Esophagus mucosa (tissue), 1 donor: Measurements from ENCODE around the gene FANCM. TPM values are rescaled to one million over a fixed set of nuclear protein-coding genes. Genes with fewer than 3 reads are reported as not detected.
A peak's percentile ranks its signal among the peaks of the same experiment; 100 is the strongest.
"Not testable (repeated sequence)": the region's sequence is repeated elsewhere in the genome, so short reads cannot be mapped to it uniquely, and the experiment has no call there.

Experiments used
- ATAC-seq: fragments of 200-7000 bp; cut with Tn5 transposase; one replicate; pipeline ENCODE4 v1.9.1; 2020
- total RNA-seq: library from RNA; stranded (reverse); gene quantifications from one replicate; pipeline ENCODE4 v1.2.4, GENCODE V29; 2023
- donor health status: DM: yes; HTN: yes; CAD: no.

Gene FANCM
- total RNA-seq, result 4.9 TPM

GRCh38 chr14:45135659-45136395 is at the start of gene FANCM:
Gene FANCM, plus strand, starts transcription at chr14:45135930. Its CDS starts 102 bp downstream, at chr14:45136032.
- ATAC-seq, result peak; percentile 83

- peak; percentile 93 for ATAC-seq
These were observed 45.9 kb upstream of the FANCM start for GRCh38 chr14:45089813-45090212.

GRCh38 chr14:45091710-45092109 is 44.0 kb upstream of the FANCM start:
- ATAC-seq, result no peak

GRCh38 chr14:45094275-45094674 is 41.5 kb upstream of the FANCM start:
- ATAC-seq, result no peak

GRCh38 chr14:45095143-45095542 is 40.6 kb upstream of the FANCM start:
- no peak for ATAC-seq

GRCh38 chr14:45096218-45096617 is 39.5 kb upstream of the FANCM start:
- no peak for ATAC-seq

GRCh38 chr14:45103806-45104205 is 31.9 kb upstream of the FANCM start:
- ATAC-seq, result no peak

GRCh38 chr14:45104561-45104960 is 31.2 kb upstream of the FANCM start:
- no peak for ATAC-seq

GRCh38 chr14:45112896-45113781 is 22.6 kb upstream of the FANCM start:
- no peak for ATAC-seq

- ATAC-seq, result no peak
These were observed 21.4 kb upstream of the FANCM start for GRCh38 chr14:45114327-45114726.

GRCh38 chr14:45118594-45118993 is 17.1 kb upstream of the FANCM start:
- ATAC-seq, result no peak

- no peak for ATAC-seq
These were observed 15.6 kb upstream of the FANCM start for GRCh38 chr14:45120096-45120495.

GRCh38 chr14:45123271-45123670 is 12.5 kb upstream of the FANCM start:
- ATAC-seq, result no peak

GRCh38 chr14:45125754-45126153 is 10.0 kb upstream of the FANCM start:
- no peak for ATAC-seq

GRCh38 chr14:45128963-45129629 is 6.6 kb upstream of the FANCM start:
- ATAC-seq, result no peak

- ATAC-seq, result no peak
These were observed 2.1 kb upstream of the FANCM start for GRCh38 chr14:45133683-45134050.

- peak; percentile 99 for ATAC-seq
These were observed 1.4 kb upstream of the FANCM start, which contains the start of gene FKBP3 for GRCh38 chr14:45134051-45134958. Gene FKBP3, minus strand, starts transcription at chr14:45134481. Its CDS starts 25 bp downstream, at chr14:45134456.

- no peak for ATAC-seq
These were observed 574 bp upstream of the FANCM start for GRCh38 chr14:45135156-45135555.

GRCh38 chr14:45136399-45136798 is 669 bp downstream of the FANCM start:
- no peak for ATAC-seq

- no peak for ATAC-seq
These were observed 5.0 kb downstream of the FANCM start for GRCh38 chr14:45140661-45141187.

- not testable (repeated sequence) for ATAC-seq
These were observed 6.4 kb downstream of the FANCM start for GRCh38 chr14:45142083-45142482.

- ATAC-seq, result no peak
These were observed 8.9 kb downstream of the FANCM start for GRCh38 chr14:45144658-45145057.
